H1 (cell line): ENCODE results near the gene DEK. TPM values are rescaled to one million over a fixed set of nuclear protein-coding genes. Genes with fewer than 3 reads are reported as not detected.

Experiments used
- KDM4A ChIP-seq: IDR thresholded peaks from one replicate; pipeline ENCODE4 v1.7.1; 2012; ENCODE audit warnings: low read depth, mild to moderate bottlenecking, moderate library complexity, low read length, inconsistent platforms; ENCODE audit not compliant: severe bottlenecking
- SP4 ChIP-seq: IDR thresholded peaks from 2 replicates; pipeline ENCODE4 v1.6.1; 2012; ENCODE audit warnings: low read length, inconsistent platforms
- polyA plus RNA-seq, 7 experiments: library from polyadenylated mRNA; depleted of rRNA in 3 of 7; stranded (reverse) in 5 of 7; unstranded in 2 of 7; fragments of >200 nt in 5 of 7; fragments of 200-250 nt in 2 of 7; gene quantifications; 1 replicate in 5 of 7; 2 replicates in 1 of 7; 4 replicates in 1 of 7; pipeline versions ENCODE4 v1.2.1 to v1.2.3, GENCODE V29; 2011 to 2013; ENCODE audit warnings: missing spikeins in 2 of 7, mixed read lengths in 2 of 7
- total RNA-seq: library from RNA; stranded (reverse); fragmentation: NEBNext Ultra II Directional; extraction: Animal tissue kit (Norgen Biotek cat#: 25700); gene quantifications from 2 replicates; pipeline ENCODE4 v1.2.1, GENCODE V29; 2021

The DEK gene
- total and polyA plus RNA-seq, 2 of the 8 experiments (the other 6 are each of a cell fraction or from before 2014, with no cell fraction given), result 40.0 to 228 TPM

DNA sequence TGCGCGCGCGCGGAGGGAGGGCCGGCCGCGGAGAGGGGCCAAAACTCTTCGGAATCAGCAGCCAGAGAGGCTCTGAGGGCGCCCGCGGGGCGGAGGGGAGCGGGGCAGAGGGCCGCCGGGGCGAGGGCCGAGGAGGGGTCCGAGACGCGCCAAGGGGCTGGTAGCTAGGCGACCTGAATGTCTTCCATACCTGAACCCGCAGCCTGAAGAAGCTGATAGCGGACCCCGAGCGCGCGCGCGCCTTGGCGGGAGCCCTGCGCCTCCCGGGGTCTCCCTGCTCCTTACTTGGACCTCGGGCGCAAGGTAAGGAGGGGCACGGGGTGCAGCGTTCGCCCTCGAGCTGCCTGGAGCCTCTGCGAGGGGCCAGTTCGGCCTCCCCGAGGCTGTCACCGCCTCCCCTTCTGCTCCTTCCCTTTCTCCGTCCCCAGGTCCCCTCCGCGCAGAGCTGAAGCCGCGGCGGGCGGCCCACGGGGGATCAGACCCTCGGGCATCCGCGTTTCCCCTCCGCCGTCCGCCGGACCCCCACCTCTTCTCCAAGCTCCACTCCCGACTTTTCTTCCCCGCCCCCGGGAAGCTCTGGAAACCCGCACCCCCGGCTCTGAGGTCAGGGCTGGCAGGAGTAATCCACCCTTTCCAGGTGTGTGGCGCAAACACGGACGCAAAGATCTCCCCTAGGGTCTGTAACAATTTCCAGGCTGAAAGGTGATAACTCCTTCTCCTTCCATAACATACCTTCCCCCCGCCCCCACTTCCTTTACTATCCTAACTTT lies 13.1 kb upstream of the DEK start (continued):
- TF ChIP-seq KDM4A (peak; percentile 84), SP4 (no peak)
- TF ChIP-seq, all 59 proteins: peak for 6
